ENCODE measurements around the gene NTS.
A peak's percentile ranks its signal among the peaks of the same experiment; 100 is the strongest.

NTS gene

GRCh38 chr12:85866986-85867776, 6.9 kb upstream of the NTS start:
- POLR2A ChIA-PET: no interaction called here
- Histone ChIP-seq H3K27ac (ENCODE audit: extremely low read depth, low read depth, low read length) (no peak overlapping the region), H3K4me1 (ENCODE audit: control insufficient read depth, insufficient read depth, low read length) (no peaks in the 10 kb centered on the region), H3K9me3 (ENCODE audit: control insufficient read depth, insufficient read depth, low read depth, low read length) (no peaks in the 10 kb centered on the region), H3K36me3 (ENCODE audit: control insufficient read depth in 2 of 2, insufficient read depth in 1 of 2, low read length in 2 of 2) (no peaks in the 10 kb centered on the region), H3K4me3 (ENCODE audit: low read depth, low read length) (no peak overlapping the region)
- CTCF ChIA-PET: interaction anchor here (0.6 to 4.0 kb wide), 59 partner anchors 12 to 726 kb away, joined by 3 to 70 read pairs (median 4); partner anchors contain the start of gene RASSF9
- TF ChIP-seq ZNF654 (tag by site-specific recombination; IDR thresholded peaks at IDR 0.05; ENCODE audit: low read depth) (peak; percentile 87), ZNF548 (tag by site-specific recombination; IDR thresholded peaks at IDR 0.05) (no peak), ZNF335 (tag by site-specific recombination; conservative IDR thresholded peaks at IDR 0.05) (0 out of 2 replicates have a peak, but pooled peaks have one; percentile 21), ZNF626 (tag by site-specific recombination; IDR thresholded peaks at IDR 0.05) (no peak), ZNF544 (tag by site-specific recombination; IDR thresholded peaks at IDR 0.05) (no peak)
- TF ChIP-seq, protein P1, sequence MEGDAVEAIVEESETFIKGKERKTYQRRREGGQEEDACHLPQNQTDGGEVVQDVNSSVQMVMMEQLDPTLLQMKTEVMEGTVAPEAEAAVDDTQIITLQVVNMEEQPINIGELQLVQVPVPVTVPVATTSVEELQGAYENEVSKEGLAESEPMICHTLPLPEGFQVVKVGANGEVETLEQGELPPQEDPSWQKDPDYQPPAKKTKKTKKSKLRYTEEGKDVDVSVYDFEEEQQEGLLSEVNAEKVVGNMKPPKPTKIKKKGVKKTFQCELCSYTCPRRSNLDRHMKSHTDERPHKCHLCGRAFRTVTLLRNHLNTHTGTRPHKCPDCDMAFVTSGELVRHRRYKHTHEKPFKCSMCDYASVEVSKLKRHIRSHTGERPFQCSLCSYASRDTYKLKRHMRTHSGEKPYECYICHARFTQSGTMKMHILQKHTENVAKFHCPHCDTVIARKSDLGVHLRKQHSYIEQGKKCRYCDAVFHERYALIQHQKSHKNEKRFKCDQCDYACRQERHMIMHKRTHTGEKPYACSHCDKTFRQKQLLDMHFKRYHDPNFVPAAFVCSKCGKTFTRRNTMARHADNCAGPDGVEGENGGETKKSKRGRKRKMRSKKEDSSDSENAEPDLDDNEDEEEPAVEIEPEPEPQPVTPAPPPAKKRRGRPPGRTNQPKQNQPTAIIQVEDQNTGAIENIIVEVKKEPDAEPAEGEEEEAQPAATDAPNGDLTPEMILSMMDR (tag by site-specific recombination; IDR thresholded peaks at IDR 0.05): peak; percentile 51; the same call in 1 of the 2 replicates

DNA sequence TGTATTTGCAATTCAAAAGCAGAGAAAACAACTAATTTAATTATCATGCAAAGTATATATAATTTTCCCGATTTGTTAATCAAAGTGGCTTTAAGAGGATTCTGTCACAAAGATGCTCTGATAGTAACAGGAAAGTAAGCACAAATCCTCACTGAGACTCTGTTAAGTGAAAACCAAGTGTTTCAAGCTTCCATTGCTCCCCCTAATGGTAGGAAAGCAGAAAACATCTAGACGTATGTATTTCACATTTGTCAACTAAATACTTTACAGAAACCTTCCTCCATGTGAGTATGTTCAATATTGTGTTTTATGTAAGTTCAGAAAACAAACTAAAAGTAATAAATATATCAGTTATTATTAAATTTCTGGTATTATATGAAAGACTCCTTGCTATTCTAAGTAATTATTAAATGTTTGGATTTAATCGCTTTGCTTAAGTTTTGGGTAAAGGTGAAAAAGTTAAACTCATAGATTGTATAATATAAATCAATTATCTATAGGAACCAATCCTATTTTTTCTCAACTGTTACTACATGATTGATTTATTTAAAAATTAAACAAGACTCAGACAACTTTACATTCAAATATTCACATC, 1.5 kb upstream of the NTS start:
- H3K9me3 ChIP-seq (ENCODE audit: control insufficient read depth, insufficient read depth, low read depth, low read length): no peaks in the 10 kb centered on the region
- ChIA-PET CTCF (interaction anchor here (0.6 to 3.9 kb wide), 9 partner anchors 10 to 837 kb away, joined by 3 to 24 read pairs (median 4); no protein-coding TSS in a partner anchor), POLR2A (no interaction called here)
- no peak overlapping the region for H3K27ac ChIP-seq (ENCODE audit: extremely low read depth, low read depth, low read length)
- H3K4me1 ChIP-seq (ENCODE audit: control insufficient read depth, insufficient read depth, low read length): no peaks in the 10 kb centered on the region
- H3K36me3 ChIP-seq (ENCODE audit: control insufficient read depth in 2 of 2, insufficient read depth in 1 of 2, low read length in 2 of 2): no peaks in the 10 kb centered on the region
- no peak overlapping the region for H3K4me3 ChIP-seq (ENCODE audit: low read depth, low read length)
- TF ChIP-seq, protein P2, sequence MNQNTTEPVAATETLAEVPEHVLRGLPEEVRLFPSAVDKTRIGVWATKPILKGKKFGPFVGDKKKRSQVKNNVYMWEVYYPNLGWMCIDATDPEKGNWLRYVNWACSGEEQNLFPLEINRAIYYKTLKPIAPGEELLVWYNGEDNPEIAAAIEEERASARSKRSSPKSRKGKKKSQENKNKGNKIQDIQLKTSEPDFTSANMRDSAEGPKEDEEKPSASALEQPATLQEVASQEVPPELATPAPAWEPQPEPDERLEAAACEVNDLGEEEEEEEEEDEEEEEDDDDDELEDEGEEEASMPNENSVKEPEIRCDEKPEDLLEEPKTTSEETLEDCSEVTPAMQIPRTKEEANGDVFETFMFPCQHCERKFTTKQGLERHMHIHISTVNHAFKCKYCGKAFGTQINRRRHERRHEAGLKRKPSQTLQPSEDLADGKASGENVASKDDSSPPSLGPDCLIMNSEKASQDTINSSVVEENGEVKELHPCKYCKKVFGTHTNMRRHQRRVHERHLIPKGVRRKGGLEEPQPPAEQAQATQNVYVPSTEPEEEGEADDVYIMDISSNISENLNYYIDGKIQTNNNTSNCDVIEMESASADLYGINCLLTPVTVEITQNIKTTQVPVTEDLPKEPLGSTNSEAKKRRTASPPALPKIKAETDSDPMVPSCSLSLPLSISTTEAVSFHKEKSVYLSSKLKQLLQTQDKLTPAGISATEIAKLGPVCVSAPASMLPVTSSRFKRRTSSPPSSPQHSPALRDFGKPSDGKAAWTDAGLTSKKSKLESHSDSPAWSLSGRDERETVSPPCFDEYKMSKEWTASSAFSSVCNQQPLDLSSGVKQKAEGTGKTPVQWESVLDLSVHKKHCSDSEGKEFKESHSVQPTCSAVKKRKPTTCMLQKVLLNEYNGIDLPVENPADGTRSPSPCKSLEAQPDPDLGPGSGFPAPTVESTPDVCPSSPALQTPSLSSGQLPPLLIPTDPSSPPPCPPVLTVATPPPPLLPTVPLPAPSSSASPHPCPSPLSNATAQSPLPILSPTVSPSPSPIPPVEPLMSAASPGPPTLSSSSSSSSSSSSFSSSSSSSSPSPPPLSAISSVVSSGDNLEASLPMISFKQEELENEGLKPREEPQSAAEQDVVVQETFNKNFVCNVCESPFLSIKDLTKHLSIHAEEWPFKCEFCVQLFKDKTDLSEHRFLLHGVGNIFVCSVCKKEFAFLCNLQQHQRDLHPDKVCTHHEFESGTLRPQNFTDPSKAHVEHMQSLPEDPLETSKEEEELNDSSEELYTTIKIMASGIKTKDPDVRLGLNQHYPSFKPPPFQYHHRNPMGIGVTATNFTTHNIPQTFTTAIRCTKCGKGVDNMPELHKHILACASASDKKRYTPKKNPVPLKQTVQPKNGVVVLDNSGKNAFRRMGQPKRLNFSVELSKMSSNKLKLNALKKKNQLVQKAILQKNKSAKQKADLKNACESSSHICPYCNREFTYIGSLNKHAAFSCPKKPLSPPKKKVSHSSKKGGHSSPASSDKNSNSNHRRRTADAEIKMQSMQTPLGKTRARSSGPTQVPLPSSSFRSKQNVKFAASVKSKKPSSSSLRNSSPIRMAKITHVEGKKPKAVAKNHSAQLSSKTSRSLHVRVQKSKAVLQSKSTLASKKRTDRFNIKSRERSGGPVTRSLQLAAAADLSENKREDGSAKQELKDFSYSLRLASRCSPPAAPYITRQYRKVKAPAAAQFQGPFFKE (tag by site-specific recombination; IDR thresholded peaks at IDR 0.05; ENCODE audit: borderline replicate concordance): no peak
- TF ChIP-seq IKZF3 (tag by site-specific recombination; IDR thresholded peaks at IDR 0.05) (no peak), ZNF558 (tag by site-specific recombination; IDR thresholded peaks at IDR 0.05) (no peak), ZNF112 (tag by site-specific recombination; IDR thresholded peaks at IDR 0.05) (no peak), ZNF48 (tag by site-specific recombination; IDR thresholded peaks at IDR 0.05) (no peak), ZNF2 (tag by site-specific recombination; IDR thresholded peaks at IDR 0.05) (0 out of 2 replicates have a peak, but pooled peaks have one; percentile 31), ZNF660 (tag by site-specific recombination; IDR thresholded peaks at IDR 0.05) (peak; percentile 51; the same call in 1 of the 2 replicates), ZNF654 (tag by site-specific recombination; IDR thresholded peaks at IDR 0.05; ENCODE audit: low read depth) (peak; percentile 60), ZSCAN23 (tag by site-specific recombination; IDR thresholded peaks at IDR 0.05) (no peak), ZNF544 (tag by site-specific recombination; IDR thresholded peaks at IDR 0.05) (no peak), RBAK (tag by site-specific recombination; IDR thresholded peaks at IDR 0.05) (no peak), ZNF133 (tag by site-specific recombination; IDR thresholded peaks at IDR 0.05) (no peak)
- TF ChIP-seq, protein P3, sequence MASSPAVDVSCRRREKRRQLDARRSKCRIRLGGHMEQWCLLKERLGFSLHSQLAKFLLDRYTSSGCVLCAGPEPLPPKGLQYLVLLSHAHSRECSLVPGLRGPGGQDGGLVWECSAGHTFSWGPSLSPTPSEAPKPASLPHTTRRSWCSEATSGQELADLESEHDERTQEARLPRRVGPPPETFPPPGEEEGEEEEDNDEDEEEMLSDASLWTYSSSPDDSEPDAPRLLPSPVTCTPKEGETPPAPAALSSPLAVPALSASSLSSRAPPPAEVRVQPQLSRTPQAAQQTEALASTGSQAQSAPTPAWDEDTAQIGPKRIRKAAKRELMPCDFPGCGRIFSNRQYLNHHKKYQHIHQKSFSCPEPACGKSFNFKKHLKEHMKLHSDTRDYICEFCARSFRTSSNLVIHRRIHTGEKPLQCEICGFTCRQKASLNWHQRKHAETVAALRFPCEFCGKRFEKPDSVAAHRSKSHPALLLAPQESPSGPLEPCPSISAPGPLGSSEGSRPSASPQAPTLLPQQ (tag by site-specific recombination; IDR thresholded peaks at IDR 0.05): no peak
- TF ChIP-seq, protein P4, sequence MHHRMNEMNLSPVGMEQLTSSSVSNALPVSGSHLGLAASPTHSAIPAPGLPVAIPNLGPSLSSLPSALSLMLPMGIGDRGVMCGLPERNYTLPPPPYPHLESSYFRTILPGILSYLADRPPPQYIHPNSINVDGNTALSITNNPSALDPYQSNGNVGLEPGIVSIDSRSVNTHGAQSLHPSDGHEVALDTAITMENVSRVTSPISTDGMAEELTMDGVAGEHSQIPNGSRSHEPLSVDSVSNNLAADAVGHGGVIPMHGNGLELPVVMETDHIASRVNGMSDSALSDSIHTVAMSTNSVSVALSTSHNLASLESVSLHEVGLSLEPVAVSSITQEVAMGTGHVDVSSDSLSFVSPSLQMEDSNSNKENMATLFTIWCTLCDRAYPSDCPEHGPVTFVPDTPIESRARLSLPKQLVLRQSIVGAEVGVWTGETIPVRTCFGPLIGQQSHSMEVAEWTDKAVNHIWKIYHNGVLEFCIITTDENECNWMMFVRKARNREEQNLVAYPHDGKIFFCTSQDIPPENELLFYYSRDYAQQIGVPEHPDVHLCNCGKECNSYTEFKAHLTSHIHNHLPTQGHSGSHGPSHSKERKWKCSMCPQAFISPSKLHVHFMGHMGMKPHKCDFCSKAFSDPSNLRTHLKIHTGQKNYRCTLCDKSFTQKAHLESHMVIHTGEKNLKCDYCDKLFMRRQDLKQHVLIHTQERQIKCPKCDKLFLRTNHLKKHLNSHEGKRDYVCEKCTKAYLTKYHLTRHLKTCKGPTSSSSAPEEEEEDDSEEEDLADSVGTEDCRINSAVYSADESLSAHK (tag by site-specific recombination; IDR thresholded peaks at IDR 0.05): no peak
- TF ChIP-seq, protein P1 (tag by site-specific recombination; IDR thresholded peaks at IDR 0.05): peak; percentile 23; the same call in 1 of the 2 replicates
